ENCODE results near the gene LRRC7.

- no peak for TF ChIP-seq EP300 (IDR thresholded peaks at IDR 0.05)
- TF ChIP-seq CTCF (IDR thresholded peaks at IDR 0.05), result no peak
- TF ChIP-seq POLR2A (IDR thresholded peaks at IDR 0.05), result no peak
Observed at GRCh38 chr1:69570356-69570755, 2.6 kb downstream of the LRRC7 start.
